PC-9 (cell line): ENCODE results near the gene MVB12B. TPM values are rescaled to one million over a fixed set of nuclear protein-coding genes. Genes with fewer than 3 reads are reported as not detected.

ENCODE experiments used
- BruUV-seq: library from RNA; stranded (reverse); fragments of 400-500 nt; replicated peaks from 2 replicates; lab custom pipeline; 2021; lab: Mats Ljungman, UMichigan
- CTCF ChIA-PET: fragments of 300-600 bp; sonication (Branson Sonifier 250); formaldehyde crosslinking; loops from one replicate; lab custom pipeline; 2022; ENCODE audit warnings: antibody characterized with exemption; lab: Charles Lee
- POLR2A ChIA-PET: fragments of 300-600 bp; sonication (Branson Sonifier 250); formaldehyde crosslinking; loops from one replicate; lab custom pipeline; 2022; ENCODE audit warnings: antibody characterized with exemption; ENCODE audit not compliant: unreplicated experiment; lab: Charles Lee
- DNase-seq, 2 experiments: peaks; one replicate each; pipeline versions ENCODE4 v3.0.0 to v3.0.0-alpha.2; 2015 to 2022; ENCODE audit warnings: mixed read lengths in 1 of 2
- H2AFZ ChIP-seq: fragments of 200-600 bp; sonication (generic); 2 replicates; pipeline ENCODE4 v1.8.1; 2017; ENCODE audit warnings: antibody characterized with exemption
- H3F3A ChIP-seq: fragments of 200-600 bp; sonication (generic); 2 replicates; pipeline ENCODE4 v1.8.1; 2017; ENCODE audit warnings: antibody characterized with exemption, mild to moderate bottlenecking, low read depth; ENCODE audit not compliant: insufficient read depth
- H3K27ac ChIP-seq: fragments of 200-600 bp; sonication (generic); 2 replicates; pipeline ENCODE4 v1.6.1; 2016; ENCODE audit warnings: mixed run types
- H3K27me3 ChIP-seq: fragments of 200-600 bp; sonication (generic); 2 replicates; pipeline ENCODE4 v1.6.1; 2016; ENCODE audit warnings: low read depth, mixed run types; ENCODE audit not compliant: insufficient read depth
- H3K36me3 ChIP-seq: fragments of 200-600 bp; sonication (generic); 2 replicates; pipeline ENCODE4 v1.6.1; 2016; ENCODE audit warnings: low read depth, mixed run types
- H3K4me1 ChIP-seq: fragments of 200-600 bp; sonication (generic); replicated peaks from 2 replicates; pipeline ENCODE4 v1.6.1; 2016; ENCODE audit warnings: mixed run types; ENCODE audit not compliant: insufficient read depth
- H3K4me2 ChIP-seq: fragments of 200-600 bp; sonication (generic); 2 replicates; pipeline ENCODE4 v1.6.1; 2017; ENCODE audit warnings: mixed run types
- H3K4me3 ChIP-seq: fragments of 200-600 bp; sonication (generic); 2 replicates; pipeline ENCODE4 v1.6.1; 2016; ENCODE audit warnings: mixed run types
- H3K79me2 ChIP-seq: fragments of 200-600 bp; sonication (generic); 2 replicates; pipeline ENCODE4 v1.6.1; 2017; ENCODE audit warnings: low read depth, mixed run types
- H3K9me2 ChIP-seq: fragments of 200-600 bp; sonication (generic); 2 replicates; pipeline ENCODE4 v1.8.1; 2017; ENCODE audit warnings: mild to moderate bottlenecking; ENCODE audit not compliant: insufficient read depth
- H3K9me3 ChIP-seq: fragments of 200-600 bp; sonication (generic); 2 replicates; pipeline ENCODE4 v1.8.1; 2016; ENCODE audit warnings: low read depth; ENCODE audit not compliant: insufficient read depth
- H4K20me1 ChIP-seq: fragments of 200-600 bp; sonication (generic); 2 replicates; pipeline ENCODE4 v1.8.1; 2017; ENCODE audit not compliant: insufficient read depth
- CTCF ChIP-seq: fragments of 200-600 bp; sonication (generic); conservative IDR thresholded peaks from 2 replicates; pipeline ENCODE4 v1.6.1; 2017; ENCODE audit warnings: mixed run types, antibody characterized with exemption, mild to moderate bottlenecking, moderate library complexity
- EZH2 ChIP-seq: fragments of 200-600 bp; sonication (generic); IDR thresholded peaks from 2 replicates; pipeline ENCODE4 v1.8.0; 2017; ENCODE audit warnings: antibody characterized with exemption, low read depth
- intact Hi-C: fragments of 100-400 bp; cut with micrococcal nuclease; formaldehyde crosslinking; loops from one replicate; pipeline ENCODE4 v1.10.0; 2022; ENCODE audit not compliant: unreplicated experiment
- total RNA-seq: library from RNA; stranded (reverse); gene quantifications from 2 replicates; pipeline ENCODE4 v1.2.3, GENCODE V29; 2021

MVB12B gene
- total RNA-seq, 1 experiment from 2014 or later: 8.8 TPM

- Histone ChIP-seq H3K27ac (no peak overlapping the region), H3F3A (no peaks in the 10 kb centered on the region), H3K9me3 (no peaks in the 10 kb centered on the region), H3K9me2 (no peaks in the 10 kb centered on the region), H3K36me3 (no peaks in the 10 kb centered on the region), H3K4me3 (no peak overlapping the region), H3K4me1 (no peaks in the 10 kb centered on the region), H3K79me2 (no peaks in the 10 kb centered on the region), H3K27me3 (no peaks in the 10 kb centered on the region), H3K4me2 (no peak overlapping the region), H2AFZ (no peak overlapping the region), H4K20me1 (no peaks in the 10 kb centered on the region)
- CTCF ChIA-PET: no interaction called here
- no peak for TF ChIP-seq EZH2
- no peak for TF ChIP-seq CTCF
- DNase-seq: no peak
- intact Hi-C loops: no loop called here
- POLR2A ChIA-PET: interaction anchor here (0.7 kb wide), 1 partner anchor 11 kb away, joined by 9 read pairs; no protein-coding TSS in a partner anchor
- BruUV-seq: no TSS peak
Observed at GRCh38 chr9:126287166-126287866, 39.3 kb upstream of the MVB12B start.

- POLR2A ChIA-PET: no interaction called here
- no TSS peak for BruUV-seq
Observed at GRCh38 chr9:126290871-126291270, 35.8 kb upstream of the MVB12B start.

GRCh38 chr9:126291925-126292324 is 34.7 kb upstream of the MVB12B start:
- DNase-seq: no peak
- Histone ChIP-seq H3K27me3 (no peaks in the 10 kb centered on the region), H3K9me2 (no peaks in the 10 kb centered on the region), H3K27ac (no peak overlapping the region), H3K36me3 (no peaks in the 10 kb centered on the region), H3K4me3 (no peak overlapping the region), H3F3A (no peaks in the 10 kb centered on the region), H3K4me2 (no peak overlapping the region), H4K20me1 (no peaks in the 10 kb centered on the region), H3K79me2 (no peaks in the 10 kb centered on the region), H3K9me3 (no peaks in the 10 kb centered on the region), H3K4me1 (no peaks in the 10 kb centered on the region; the same call in 1 of the 2 replicates), H2AFZ (no peak overlapping the region)
- POLR2A ChIA-PET: no interaction called here
- no peak for TF ChIP-seq EZH2
- no peak for TF ChIP-seq CTCF
- no TSS peak for BruUV-seq
- CTCF ChIA-PET: interaction anchor here (1.0 kb wide), 1 partner anchor 94 kb away, joined by 3 read pairs; no protein-coding TSS in a partner anchor
- intact Hi-C loops: no loop called here

More at GRCh38 chr9:126290871-126291270, 35.8 kb upstream of the MVB12B start:
- CTCF ChIA-PET: no interaction called here
- no peaks in the 10 kb centered on the region for H3K4me1 ChIP-seq
- H3K79me2 ChIP-seq: no peaks in the 10 kb centered on the region
- DNase-seq: no peak
- H3K4me2 ChIP-seq: no peak overlapping the region
- no peaks in the 10 kb centered on the region for H3K9me2 ChIP-seq
- H3F3A ChIP-seq: no peaks in the 10 kb centered on the region
- H3K27ac ChIP-seq: no peak overlapping the region
- TF ChIP-seq CTCF (no peak), EZH2 (no peak)
- H3K9me3 ChIP-seq: no peaks in the 10 kb centered on the region
- intact Hi-C loops: no loop called here
- no peaks in the 10 kb centered on the region for H4K20me1 ChIP-seq
- no peaks in the 10 kb centered on the region for H3K27me3 ChIP-seq
- H2AFZ ChIP-seq: no peak overlapping the region
- H3K36me3 ChIP-seq: no peaks in the 10 kb centered on the region
- H3K4me3 ChIP-seq: no peak overlapping the region
